Stomach smooth muscle (tissue), 2 donors: Measurements from ENCODE around the gene TMEM131.

Experiments
- H3K27ac ChIP-seq: one replicate; pipeline ENCODE4 v1.7.0; 2013; ENCODE audit warnings: mild to moderate bottlenecking, low read length, inconsistent platforms
- H3K27me3 ChIP-seq, 2 donors: one replicate each; pipeline ENCODE4 v1.7.0; 2013; ENCODE audit warnings: low read length in 2 of 2; ENCODE audit not compliant: insufficient read depth in 2 of 2, control insufficient read depth in 1 of 2
- H3K36me3 ChIP-seq, 2 donors: one replicate each; pipeline ENCODE4 v1.7.0; 2013; ENCODE audit warnings: low read length in 2 of 2; ENCODE audit not compliant: control insufficient read depth in 2 of 2, insufficient read depth in 2 of 2
- H3K4me1 ChIP-seq: one replicate; pipeline ENCODE4 v1.7.0; 2013; ENCODE audit warnings: low read length; ENCODE audit not compliant: control insufficient read depth, insufficient read depth
- H3K4me3 ChIP-seq, 2 donors: one replicate each; pipeline ENCODE4 v1.7.0; 2013; ENCODE audit warnings: low read length in 2 of 2
- H3K9ac ChIP-seq, 2 donors: one replicate each; pipeline ENCODE4 v1.7.0; 2013; ENCODE audit warnings: low read length in 2 of 2, mild to moderate bottlenecking in 1 of 2
- H3K9me3 ChIP-seq, 2 donors: one replicate each; pipeline ENCODE4 v1.7.0; 2013; ENCODE audit warnings: low read length in 2 of 2; ENCODE audit not compliant: control insufficient read depth in 2 of 2
- donor health status: healthy.
- donor health status: Pancreatic carcinoma.

Gene TMEM131

DNA sequence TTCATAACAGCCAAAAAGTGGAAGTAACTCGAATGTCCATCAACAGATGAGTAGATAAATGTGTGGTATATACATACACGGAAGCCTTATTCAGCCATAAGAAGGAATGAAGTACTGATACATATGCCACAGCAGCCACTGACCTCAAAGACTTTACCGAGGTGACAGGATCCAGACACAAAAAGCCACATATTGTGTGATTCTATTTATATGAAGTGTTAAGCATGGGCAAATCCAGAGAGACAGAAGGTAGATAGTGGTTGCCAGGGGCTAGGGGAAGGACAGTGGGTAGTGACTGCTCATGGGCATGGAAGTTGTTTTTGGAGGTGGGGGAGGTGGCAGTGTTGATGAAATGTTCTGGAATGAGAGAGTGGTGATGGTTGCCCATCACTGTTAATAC is 248.5 kb downstream of the TMEM131 start:
- Histone ChIP-seq H3K27ac (no peak overlapping the region), H3K27me3 (no peaks in the 10 kb centered on the region), H3K36me3 (peaks cover 0 to 4% of the 10 kb centered on the region in 2 donors), H3K4me3 (no peak overlapping the region), H3K9ac (no peak overlapping the region), H3K9me3 (no peaks in the 10 kb centered on the region), H3K4me1 (peaks cover 7% of the 10 kb centered on the region)

- H3K9me3 ChIP-seq: no peaks in the 10 kb centered on the region
- H3K9ac ChIP-seq: no peak overlapping the region
- no peak overlapping the region for H3K4me3 ChIP-seq
- H3K27ac ChIP-seq: no peak overlapping the region
- H3K4me1 ChIP-seq: peaks cover 7% of the 10 kb centered on the region
- H3K36me3 ChIP-seq: peaks cover 0 to 4% of the 10 kb centered on the region in 2 donors
- H3K27me3 ChIP-seq: no peaks in the 10 kb centered on the region
Measured at GRCh38 chr2:97745474-97746174, 250.1 kb downstream of the TMEM131 start.

GRCh38 chr2:97743913-97744312 is 251.8 kb downstream of the TMEM131 start:
- peaks cover 7% of the 10 kb centered on the region for H3K4me1 ChIP-seq
- peaks cover 0 to 4% of the 10 kb centered on the region in 2 donors for H3K36me3 ChIP-seq
- H3K27me3 ChIP-seq: no peaks in the 10 kb centered on the region
- H3K9ac ChIP-seq: no peak overlapping the region
- H3K27ac ChIP-seq: no peak overlapping the region
- H3K9me3 ChIP-seq: no peaks in the 10 kb centered on the region
- H3K4me3 ChIP-seq: no peak overlapping the region

- H3K9me3 ChIP-seq: no peaks in the 10 kb centered on the region
- no peak overlapping the region for H3K9ac ChIP-seq
- H3K27me3 ChIP-seq: no peaks in the 10 kb centered on the region
- H3K4me1 ChIP-seq: peaks cover 5% of the 10 kb centered on the region
- H3K27ac ChIP-seq: no peak overlapping the region
- H3K36me3 ChIP-seq: peaks cover 0 to 4% of the 10 kb centered on the region in 2 donors
- no peak overlapping the region for H3K4me3 ChIP-seq
Measured at GRCh38 chr2:97742381-97742847, 253.3 kb downstream of the TMEM131 start.

- H3K4me3 ChIP-seq: no peak overlapping the region
- no peaks in the 10 kb centered on the region for H3K4me1 ChIP-seq
- no peaks in the 10 kb centered on the region for H3K9me3 ChIP-seq
- H3K9ac ChIP-seq: no peak overlapping the region
- peaks cover 0 to 4% of the 10 kb centered on the region in 2 donors for H3K36me3 ChIP-seq
- no peak overlapping the region for H3K27ac ChIP-seq
- no peaks in the 10 kb centered on the region for H3K27me3 ChIP-seq
Measured at GRCh38 chr2:97741686-97742085, 254.1 kb downstream of the TMEM131 start.

- Histone ChIP-seq H3K27me3 (no peaks in the 10 kb centered on the region), H3K4me3 (no peak overlapping the region), H3K9ac (no peak overlapping the region), H3K36me3 (peaks cover 0 to 4% of the 10 kb centered on the region in 2 donors), H3K4me1 (no peaks in the 10 kb centered on the region), H3K27ac (no peak overlapping the region), H3K9me3 (no peaks in the 10 kb centered on the region)
Measured at GRCh38 chr2:97741251-97741650, 254.5 kb downstream of the TMEM131 start.

- no peak overlapping the region for H3K9ac ChIP-seq
- H3K36me3 ChIP-seq: peaks cover 0 to 4% of the 10 kb centered on the region in 2 donors
- H3K4me1 ChIP-seq: no peaks in the 10 kb centered on the region
- H3K27me3 ChIP-seq: no peaks in the 10 kb centered on the region
- no peak overlapping the region for H3K27ac ChIP-seq
- no peaks in the 10 kb centered on the region for H3K9me3 ChIP-seq
- no peak overlapping the region for H3K4me3 ChIP-seq
Measured at GRCh38 chr2:97740590-97741182, 255.1 kb downstream of the TMEM131 start.

DNA sequence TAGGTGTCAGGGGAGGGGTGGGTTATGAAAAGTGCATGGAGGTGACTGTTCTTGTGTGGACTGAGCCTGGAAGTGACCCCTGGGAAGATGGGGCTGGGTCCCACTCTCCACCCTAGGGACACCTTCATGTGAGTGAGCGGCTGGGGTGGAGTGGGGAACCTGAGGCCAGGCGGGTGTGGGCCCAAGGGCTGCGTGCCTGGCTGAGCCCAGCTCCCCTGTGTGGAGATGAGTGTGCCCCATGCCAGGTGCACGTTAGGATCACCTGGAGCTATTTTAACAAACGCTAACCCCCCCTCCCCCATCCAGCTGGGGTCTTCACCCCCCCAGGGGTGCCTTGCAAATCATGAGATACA is 255.9 kb downstream of the TMEM131 start:
- Histone ChIP-seq H3K27ac (no peak overlapping the region), H3K27me3 (no peaks in the 10 kb centered on the region), H3K9me3 (no peaks in the 10 kb centered on the region), H3K9ac (no peak overlapping the region), H3K4me1 (no peaks in the 10 kb centered on the region), H3K36me3 (peaks cover 0 to 4% of the 10 kb centered on the region in 2 donors), H3K4me3 (no peak overlapping the region)

GRCh38 chr2:97739020-97739892 is 256.5 kb downstream of the TMEM131 start:
- Histone ChIP-seq H3K4me1 (no peaks in the 10 kb centered on the region), H3K9ac (no peak overlapping the region), H3K9me3 (no peaks in the 10 kb centered on the region), H3K36me3 (peaks cover 0 to 4% of the 10 kb centered on the region in 2 donors), H3K4me3 (no peak overlapping the region), H3K27me3 (no peaks in the 10 kb centered on the region), H3K27ac (no peak overlapping the region)

- Histone ChIP-seq H3K27me3 (no peaks in the 10 kb centered on the region), H3K27ac (no peak overlapping the region), H3K9ac (no peak overlapping the region), H3K4me3 (no peak overlapping the region), H3K4me1 (no peaks in the 10 kb centered on the region), H3K9me3 (no peaks in the 10 kb centered on the region), H3K36me3 (no peaks in the 10 kb centered on the region)
Measured at GRCh38 chr2:97738179-97739019, 257.3 kb downstream of the TMEM131 start.
